Fibroblast of skin of back (primary cell): ENCODE results near the gene RRP8.

Source experiments
- DNase-seq: peaks from one replicate; pipeline ENCODE4 v3.0.0-alpha.2; 2013

Gene RRP8

DNA sequence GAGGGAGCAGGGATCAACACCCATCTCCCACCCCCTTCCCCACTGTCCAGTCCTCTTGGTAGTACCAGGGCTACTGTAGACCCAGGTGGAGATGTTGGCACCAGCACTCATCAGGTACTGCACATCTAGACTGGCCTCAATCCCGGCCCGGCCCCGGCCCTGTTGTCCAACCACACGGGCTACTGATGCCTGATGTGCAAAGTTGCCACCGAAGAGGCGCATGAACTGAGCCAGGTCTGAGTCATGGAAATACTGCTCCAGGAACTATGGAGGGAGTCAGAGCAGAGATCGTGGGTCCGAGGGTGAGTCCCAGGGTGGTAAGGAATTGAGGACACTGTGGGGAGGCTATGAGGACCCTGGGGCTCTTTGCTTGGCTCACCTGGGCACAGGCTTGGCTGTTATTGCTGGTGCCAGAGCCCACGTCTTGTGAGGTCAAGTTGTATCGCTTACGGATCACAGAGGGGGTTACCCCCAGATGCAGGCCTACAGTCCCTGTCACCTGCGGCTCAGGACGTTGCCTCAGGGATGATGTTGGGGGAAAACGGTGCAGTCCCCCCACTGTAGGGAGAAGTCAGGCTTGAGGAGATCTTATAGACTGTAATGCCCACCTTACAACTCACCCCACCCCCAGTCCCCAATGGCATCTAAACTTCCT lies 13.3 kb upstream of the RRP8 start:
- DNase-seq: no peak

DNA sequence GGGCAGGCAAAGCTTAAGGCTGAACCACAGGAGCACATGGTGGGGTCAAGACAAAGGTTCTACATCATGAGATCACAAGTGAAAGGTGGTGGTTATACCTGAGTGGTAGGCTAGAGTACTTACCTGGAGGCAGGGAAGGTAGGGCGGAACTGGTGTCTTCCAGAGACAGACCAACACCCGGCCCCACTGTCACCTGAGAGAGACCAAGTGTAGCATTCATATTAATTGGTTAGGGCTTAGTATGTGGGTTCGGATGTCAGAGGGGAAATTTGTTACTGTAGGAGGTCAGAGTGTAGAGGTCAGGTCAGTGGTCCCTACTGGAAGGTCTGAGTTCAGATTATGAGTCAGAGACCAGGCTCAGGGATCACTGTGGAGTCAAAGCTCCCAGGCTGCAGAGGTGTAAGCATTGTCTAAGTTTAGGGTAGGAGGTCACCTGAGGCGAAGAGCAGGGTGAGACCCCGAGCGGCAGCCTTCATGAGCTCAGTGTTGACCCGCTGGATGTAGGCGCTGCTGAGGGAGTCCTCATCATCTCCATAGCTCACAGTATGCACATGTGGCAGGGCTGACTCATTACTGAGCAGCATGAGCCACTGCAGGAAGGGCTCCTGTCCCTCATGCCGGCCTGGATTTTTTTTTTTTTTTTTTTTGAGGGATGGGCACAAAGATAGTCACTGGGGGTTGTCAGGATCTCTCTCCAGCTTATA lies 12.6 kb upstream of the RRP8 start:
- DNase-seq: peak; percentile 44

DNA sequence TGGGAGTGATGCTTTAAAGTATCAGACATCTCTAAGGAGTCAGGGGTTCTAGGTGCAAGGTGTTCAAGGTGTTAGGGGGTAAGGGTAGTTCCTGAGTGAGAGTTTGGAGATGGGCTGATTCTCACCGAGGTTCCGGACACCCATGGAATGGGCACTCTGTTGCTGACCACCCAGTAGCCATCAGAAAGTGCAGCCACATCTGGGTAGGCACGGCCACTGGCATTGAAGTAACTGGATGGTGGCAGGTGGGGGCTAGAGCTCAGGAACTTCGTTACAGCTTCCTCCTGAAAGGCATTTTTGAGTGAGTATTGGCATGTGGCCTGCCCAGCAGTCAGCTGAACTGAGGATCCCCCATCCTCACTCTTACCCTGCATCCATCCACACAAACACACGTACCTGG lies 11.6 kb upstream of the RRP8 start:
- DNase-seq: no peak

GRCh38 chr11:6614446-6614845 lies 11.0 kb upstream of the RRP8 start:
- no peak for DNase-seq

DNA sequence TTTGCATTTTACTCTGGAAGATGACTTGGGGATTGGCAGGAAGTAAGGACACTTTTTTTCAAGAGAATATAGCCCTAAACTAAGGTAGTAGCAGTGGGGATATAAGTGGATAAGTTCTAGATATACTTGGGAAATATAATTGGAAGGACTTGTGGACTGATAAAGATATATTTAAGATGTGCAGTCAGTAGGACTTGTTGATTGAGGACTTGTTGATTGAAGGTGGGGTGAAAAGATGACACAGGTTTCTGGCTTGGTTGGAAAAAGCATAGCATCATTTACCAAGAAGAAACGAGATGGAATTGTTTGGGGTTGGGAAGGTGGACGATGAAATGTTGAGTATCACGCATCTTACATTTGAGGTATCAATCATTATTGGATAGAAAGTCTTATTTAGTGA lies 10.1 kb upstream of the RRP8 start:
- no peak for DNase-seq

DNA sequence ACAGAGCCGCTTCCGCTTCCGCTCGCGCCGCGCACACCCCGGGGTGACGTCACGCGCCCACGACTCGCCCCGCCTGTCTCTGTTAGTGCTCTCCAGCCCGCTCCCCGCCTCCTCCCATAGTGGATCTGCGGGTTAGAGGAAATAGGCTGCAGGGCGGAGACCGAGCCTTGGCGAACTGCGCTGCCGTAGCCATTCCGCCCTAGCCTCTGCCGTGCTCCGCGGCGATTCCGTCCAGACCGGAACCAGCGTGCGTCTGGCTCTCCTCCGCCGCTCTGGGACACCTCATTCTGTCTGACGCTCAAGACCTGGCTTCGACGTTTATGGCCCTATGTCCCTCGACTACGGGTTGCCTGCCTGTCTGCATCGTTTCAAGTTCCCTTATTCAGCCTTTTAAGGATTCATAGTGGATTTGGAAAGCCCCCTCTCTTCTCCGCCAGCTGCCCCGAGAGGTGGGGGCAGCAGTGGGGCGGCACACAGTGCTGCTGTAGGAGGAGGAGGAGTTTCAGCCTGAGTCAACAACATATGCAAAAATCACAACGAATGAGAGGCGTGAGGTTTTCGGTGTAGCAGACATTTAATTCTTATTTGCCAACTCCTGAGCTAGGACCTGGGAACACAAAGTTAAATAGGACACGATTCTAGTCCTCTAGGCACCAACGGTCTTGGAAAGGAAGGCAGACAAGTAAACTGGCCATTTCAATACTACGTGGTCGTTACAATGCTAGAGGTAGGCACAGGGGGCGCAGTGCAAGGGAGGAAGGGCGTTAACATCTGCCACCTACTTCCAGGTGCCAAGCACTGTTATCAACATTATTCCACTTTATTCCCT lies 9.0 kb upstream of the RRP8 start, which contains the start of gene TAF10:
Gene TAF10 (minus strand): TSS at position 4 of the 829 bp plus-strand sequence. CDS start 27 bp downstream, outside the sequence.
- peak; percentile 97 for DNase-seq

DNA sequence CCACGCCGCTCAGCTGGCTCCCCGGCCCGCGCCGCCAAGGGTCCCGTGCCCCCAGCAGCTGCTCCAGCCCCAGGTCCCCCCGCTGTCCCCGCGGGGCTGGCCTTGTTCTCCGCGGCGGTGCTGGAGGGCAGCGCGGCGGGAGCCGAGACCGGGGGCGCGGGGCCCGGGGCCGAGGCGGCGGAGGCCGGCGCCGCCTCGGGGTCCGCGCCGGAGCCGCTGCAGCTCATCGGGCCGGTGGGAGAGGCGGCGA lies 8.5 kb upstream of the RRP8 start:
- DNase-seq: no peak

DNA sequence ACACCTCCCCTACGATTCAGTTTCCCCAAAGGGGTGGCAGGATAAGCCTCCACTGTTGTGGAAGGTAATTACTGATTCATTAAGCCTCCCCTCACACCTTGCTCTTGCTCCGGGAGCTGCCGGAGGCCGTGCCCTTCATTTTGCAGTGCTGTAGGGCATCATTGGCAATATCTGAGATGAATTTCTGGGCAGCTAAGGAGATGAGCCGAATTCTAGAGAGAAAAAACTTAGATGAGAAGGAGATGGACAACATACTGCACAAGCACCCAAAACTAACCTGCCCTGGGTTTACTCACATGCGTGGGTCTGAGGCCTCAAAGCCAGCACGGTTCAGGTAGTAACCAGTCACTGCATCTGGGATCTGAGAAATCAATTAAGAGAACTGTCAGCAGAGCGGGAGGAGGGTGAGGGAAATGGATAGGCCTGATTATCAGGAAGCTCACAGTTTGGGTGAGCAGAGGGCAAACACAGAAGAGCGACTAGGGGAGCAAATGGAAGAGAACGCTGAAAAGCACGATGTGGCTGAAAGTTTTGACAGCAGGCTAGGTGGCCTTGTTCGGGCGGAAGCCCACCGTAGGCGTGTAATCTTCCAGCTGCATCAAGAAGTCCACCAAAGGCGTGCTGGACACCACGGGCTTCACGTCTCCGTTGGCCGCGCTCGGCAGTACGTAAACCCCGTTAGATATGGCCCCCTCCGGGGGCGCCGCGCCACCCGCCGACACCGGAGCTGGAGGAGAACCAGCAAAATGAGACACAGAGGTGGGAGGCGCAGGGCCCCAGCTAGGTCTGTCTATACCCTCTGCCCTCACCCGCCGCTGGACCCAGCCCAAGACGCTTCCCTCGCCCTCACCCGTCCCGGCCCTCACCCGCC lies 7.9 kb upstream of the RRP8 start:
- DNase-seq: peak; percentile 25

DNA sequence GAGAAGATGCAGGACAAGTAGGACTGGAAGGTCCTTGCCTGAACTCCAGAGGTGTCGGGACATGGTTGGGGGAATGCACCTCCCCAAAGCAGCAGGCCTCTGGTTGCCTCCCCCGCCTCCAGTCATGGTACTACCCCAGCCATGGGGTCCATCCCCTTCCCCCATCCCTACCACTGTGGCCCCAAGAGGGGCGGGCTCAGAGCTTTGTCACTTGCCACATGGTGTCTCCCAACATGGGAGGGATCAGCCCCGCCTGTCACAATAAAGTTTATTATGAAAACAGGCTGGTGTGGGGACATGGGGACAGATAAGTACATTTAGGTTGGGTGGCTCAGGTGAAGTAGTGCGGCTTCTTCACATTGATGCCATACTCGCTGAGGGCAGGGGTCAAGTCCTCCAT lies 7.2 kb upstream of the RRP8 start:
- no peak for DNase-seq

- no peak for DNase-seq
These were observed 6.1 kb upstream of the RRP8 start for GRCh38 chr11:6609502-6610015.

DNA sequence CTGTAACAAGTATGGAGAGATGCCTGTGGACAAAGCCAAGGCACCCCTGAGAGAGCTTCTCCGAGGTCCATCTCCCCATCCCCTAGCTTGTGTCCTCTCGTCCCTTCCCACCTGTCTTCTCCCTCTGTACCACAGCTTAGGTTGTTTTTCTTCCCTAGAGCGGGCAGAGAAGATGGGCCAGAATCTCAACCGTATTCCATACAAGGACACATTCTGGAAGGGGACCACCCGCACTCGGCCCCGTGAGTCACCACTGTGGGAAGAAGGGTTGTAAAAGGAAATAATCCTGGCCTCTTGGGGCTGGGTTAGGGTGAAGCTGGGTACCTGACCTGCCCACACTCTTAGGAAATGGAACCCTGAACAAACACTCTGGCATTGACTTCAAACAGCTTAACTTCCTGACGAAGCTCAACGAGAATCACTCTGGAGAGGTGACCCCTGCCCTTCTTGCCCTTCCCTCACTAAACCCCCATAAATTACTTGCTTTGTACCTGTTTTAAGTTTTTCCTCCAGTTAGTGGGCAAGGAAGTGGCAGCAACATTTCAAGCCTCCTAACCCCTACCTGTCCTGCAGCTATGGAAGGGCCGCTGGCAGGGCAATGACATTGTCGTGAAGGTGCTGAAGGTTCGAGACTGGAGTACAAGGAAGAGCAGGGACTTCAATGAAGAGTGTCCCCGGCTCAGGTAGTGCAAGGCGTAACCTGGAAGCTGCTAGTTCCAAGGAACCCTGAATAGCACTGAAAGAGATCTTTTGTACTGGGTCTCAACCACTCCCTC lies 5.5 kb upstream of the RRP8 start:
- DNase-seq: peak; percentile 45

DNA sequence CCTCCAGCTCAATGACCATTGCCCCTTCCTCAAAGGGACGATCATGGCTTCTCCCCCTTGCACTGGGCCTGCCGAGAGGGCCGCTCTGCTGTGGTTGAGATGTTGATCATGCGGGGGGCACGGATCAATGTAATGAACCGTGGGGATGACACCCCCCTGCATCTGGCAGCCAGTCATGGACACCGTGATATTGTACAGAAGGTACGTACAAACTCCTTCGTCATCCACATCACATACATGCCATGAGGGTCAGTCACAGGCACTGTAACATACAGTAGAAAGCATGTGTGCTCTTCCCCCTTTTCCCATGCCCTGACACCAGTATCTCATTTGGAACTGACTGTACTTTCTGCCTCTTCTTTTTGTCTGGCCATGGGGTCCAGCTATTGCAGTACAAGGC lies 4.6 kb upstream of the RRP8 start:
- no peak for DNase-seq

- peak; percentile 47 for DNase-seq
These were observed 3.9 kb upstream of the RRP8 start for GRCh38 chr11:6607190-6607795.

DNA sequence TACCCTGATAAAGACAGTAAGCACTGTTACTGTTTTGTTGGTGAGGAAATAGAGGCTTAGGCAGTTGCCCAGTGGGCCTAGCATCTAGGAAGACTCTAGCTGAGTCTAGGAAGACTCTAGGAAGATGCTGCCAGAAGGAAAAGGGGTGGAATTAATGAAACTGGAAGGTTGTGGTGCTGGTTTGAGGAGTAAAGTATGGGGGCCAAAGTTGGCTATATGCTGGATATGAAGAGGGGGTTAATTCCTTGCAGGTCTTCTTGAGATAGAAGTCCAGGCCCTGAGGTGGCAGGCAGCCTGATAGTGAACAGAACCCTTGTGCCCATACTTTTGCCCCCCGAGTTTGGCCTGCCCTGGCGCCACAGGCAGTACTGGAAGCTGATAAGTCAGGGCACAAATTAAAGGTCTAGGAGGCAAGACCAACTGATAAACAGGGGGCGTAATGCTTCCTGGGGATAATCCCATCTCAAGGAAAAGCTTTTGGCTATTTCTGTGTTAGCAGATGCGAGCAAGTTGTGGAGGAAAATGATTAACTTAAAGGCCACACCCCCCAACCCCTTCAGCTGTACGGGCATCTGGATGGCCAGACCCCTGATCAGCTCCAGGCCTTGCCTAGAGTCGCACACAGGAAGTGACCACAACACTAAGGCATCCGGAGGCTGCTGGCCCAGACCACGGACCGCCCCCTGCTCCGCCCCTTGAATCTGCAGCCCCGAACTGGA lies 3.2 kb upstream of the RRP8 start:
- DNase-seq: peak; percentile 96

DNA sequence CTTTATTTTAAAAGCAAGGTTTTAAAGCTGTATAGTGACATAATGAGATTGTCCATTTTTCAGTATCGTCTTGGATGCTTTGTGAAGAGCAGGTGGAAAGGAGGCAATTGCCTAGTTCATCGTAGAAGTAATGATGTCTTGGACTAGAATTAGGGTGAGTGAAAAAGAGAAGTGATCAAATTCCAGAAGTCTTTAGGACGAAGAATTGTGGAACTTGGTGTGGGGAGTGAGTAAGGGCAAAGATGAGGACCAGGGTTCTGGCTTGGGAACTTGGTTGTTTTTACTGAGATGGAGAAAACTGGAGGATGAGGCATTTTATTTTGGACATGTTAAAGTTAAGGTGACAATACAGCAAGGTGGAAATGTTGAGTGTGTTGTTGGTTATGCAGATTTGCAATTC lies 1.4 kb upstream of the RRP8 start:
- no peak for DNase-seq

DNA sequence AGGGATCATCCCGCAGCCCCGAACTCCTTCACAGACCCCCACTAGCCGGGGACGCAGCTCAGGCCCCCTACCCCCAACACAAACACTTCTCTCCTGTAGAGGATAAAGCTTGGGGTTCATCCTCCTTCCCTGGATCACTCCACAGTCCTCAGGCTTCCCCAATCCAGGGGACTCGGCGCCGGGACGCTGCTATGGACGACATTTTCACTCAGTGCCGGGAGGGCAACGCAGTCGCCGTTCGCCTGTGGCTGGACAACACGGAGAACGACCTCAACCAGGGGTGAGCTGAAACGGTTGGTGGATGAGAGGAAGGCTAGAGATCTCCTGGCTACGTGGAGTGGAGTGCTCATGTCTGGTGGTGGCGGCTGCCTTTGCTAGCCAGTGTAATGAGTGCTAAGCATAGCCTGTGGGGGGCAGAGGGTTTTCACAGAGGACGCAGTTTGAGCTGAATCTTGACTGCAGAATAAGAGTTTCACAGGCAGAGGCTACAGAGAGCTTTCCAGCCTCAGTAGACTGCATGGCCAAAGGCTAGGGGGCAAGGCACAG lies 738 bp upstream of the RRP8 start:
- peak; percentile 66 for DNase-seq

- no peak for DNase-seq
These were observed 1.1 kb downstream of the RRP8 start for GRCh38 chr11:6602096-6602940.

- no peak for DNase-seq
These were observed 2.4 kb downstream of the RRP8 start for GRCh38 chr11:6601041-6601461.

DNA sequence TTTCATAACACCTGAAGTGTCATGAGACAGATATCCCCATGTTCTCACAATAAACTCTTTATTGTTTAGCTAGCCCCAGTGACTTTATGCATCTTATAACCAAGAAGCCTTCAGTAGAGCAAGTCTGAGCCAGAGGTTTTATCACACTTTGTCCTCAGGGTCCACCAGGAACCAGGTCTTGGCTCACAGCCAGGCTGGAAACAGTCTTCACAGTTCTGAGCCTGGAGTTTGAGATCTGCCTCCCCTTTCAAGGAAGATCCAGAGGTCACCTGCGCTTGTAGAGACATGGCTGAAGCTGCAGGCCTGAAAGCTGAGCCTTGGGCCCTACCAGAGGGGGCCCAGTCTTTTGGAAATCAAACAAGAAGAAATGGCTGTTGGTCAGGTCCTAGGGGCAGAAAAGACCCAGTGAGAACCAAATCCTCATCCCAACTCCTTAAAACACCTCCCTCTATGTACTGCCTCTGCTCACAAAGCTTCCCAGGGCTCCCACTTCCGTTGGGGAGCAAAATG lies 3.5 kb downstream of the RRP8 start:
- DNase-seq: no peak
